NCI-H2171 treated with DMSO at 0.1 percent for 48 hours (cell line): ENCODE data around the gene ADAM11.
"Not testable (repeated sequence)": the region's sequence is repeated elsewhere in the genome, so short reads cannot be mapped to it uniquely, and the experiment has no call there.

ENCODE experiments used
- DNase-seq: peaks from one replicate; lab custom pipeline; 2025; lab: John Stamatoyannopoulos, UW

The ADAM11 gene

GRCh38 chr17:44758414-44759085 lies at the start of gene ADAM11:
Gene ADAM11 (plus strand): TSS chr17:44758988. CDS start chr17:44759200, 212 bp downstream.
- peak; percentile 19 for DNase-seq

- DNase-seq, result no peak
Observed at GRCh38 chr17:44719444-44719843, 39.3 kb upstream of the ADAM11 start.

- no peak for DNase-seq
Observed at GRCh38 chr17:44722254-44722653, 36.5 kb upstream of the ADAM11 start.

GRCh38 chr17:44726121-44726520 lies 32.7 kb upstream of the ADAM11 start:
- not testable (repeated sequence) for DNase-seq

- DNase-seq, result peak; percentile 35
Observed at GRCh38 chr17:44733753-44734152, 25.0 kb upstream of the ADAM11 start.

GRCh38 chr17:44734272-44734671 lies 24.5 kb upstream of the ADAM11 start:
- no peak for DNase-seq

GRCh38 chr17:44736551-44737240 lies 22.1 kb upstream of the ADAM11 start:
- no peak for DNase-seq

GRCh38 chr17:44738214-44738906 lies 20.4 kb upstream of the ADAM11 start:
- no peak for DNase-seq

- DNase-seq, result no peak
Observed at GRCh38 chr17:44741316-44741715, 17.5 kb upstream of the ADAM11 start.

GRCh38 chr17:44745301-44745700 lies 13.5 kb upstream of the ADAM11 start:
- DNase-seq, result no peak

- not testable (repeated sequence) for DNase-seq
Observed at GRCh38 chr17:44745738-44746137, 13.1 kb upstream of the ADAM11 start.

- DNase-seq, result no peak
Observed at GRCh38 chr17:44747566-44747965, 11.2 kb upstream of the ADAM11 start.

- no peak for DNase-seq
Observed at GRCh38 chr17:44749076-44749979, 9.5 kb upstream of the ADAM11 start.

GRCh38 chr17:44749980-44750318 lies 8.8 kb upstream of the ADAM11 start:
- no peak for DNase-seq

GRCh38 chr17:44751331-44751730 lies 7.5 kb upstream of the ADAM11 start:
- no peak for DNase-seq

- no peak for DNase-seq
Observed at GRCh38 chr17:44751806-44752205, 7.0 kb upstream of the ADAM11 start.

- no peak for DNase-seq
Observed at GRCh38 chr17:44752953-44753861, 5.6 kb upstream of the ADAM11 start.

GRCh38 chr17:44754276-44754675 lies 4.5 kb upstream of the ADAM11 start:
- DNase-seq, result no peak

GRCh38 chr17:44755180-44755579 lies 3.6 kb upstream of the ADAM11 start:
- DNase-seq, result not testable (repeated sequence)

GRCh38 chr17:44757045-44757917 lies 1.5 kb upstream of the ADAM11 start:
- peak; percentile 41 for DNase-seq
